Stomach (tissue), 4 donors: ENCODE results near the gene ITSN2.

ENCODE experiments used
- POLR2A ChIP-seq, 4 donors: fragments of 450-650 bp; IDR thresholded peaks; one replicate each; pipeline ENCODE4 v1.6.1; 2016; ENCODE audit warnings: antibody characterized with exemption in 4 of 4, control low read depth in 2 of 4, mild to moderate bottlenecking in 1 of 4, moderate library complexity in 1 of 4
- POLR2AphosphoS5 ChIP-seq, 3 donors: sonication (generic); formaldehyde crosslinking; IDR thresholded peaks; one replicate each; pipeline ENCODE4 v1.6.1; 2016; ENCODE audit warnings: antibody characterized with exemption in 3 of 3
- TF ChIP-seq, protein P1 (sequence below), 7 experiments: fragments of 450-650 bp in 4 of 7; fragments of 200-600 bp in 3 of 7; sonication (generic) in 3 of 7; IDR thresholded peaks; one replicate each; pipeline ENCODE4 v1.5.1; 2016 to 2019; ENCODE audit warnings: antibody characterized with exemption in 7 of 7, control low read depth in 2 of 7, mild to moderate bottlenecking in 1 of 7

DNA sequence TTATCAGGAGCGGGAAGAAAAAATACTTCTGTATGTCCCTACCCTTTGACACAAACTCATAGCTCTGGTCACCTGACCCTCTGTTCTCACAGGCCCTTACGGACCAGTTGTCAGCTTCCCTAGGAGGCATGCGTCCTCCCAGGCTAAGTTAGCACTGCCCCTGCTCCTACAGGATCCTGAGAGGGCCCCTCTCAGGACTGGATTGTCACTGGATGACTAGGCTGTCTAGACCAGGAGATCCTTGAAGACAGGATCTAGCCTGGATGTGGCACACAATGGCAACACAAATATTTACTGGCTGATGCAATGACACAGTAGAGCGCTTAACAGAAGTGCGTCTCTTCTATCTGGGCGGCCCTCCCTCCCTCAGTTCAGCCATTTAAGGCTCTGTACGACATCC is 177.8 kb downstream of the ITSN2 start:
- TF ChIP-seq, protein P1, sequence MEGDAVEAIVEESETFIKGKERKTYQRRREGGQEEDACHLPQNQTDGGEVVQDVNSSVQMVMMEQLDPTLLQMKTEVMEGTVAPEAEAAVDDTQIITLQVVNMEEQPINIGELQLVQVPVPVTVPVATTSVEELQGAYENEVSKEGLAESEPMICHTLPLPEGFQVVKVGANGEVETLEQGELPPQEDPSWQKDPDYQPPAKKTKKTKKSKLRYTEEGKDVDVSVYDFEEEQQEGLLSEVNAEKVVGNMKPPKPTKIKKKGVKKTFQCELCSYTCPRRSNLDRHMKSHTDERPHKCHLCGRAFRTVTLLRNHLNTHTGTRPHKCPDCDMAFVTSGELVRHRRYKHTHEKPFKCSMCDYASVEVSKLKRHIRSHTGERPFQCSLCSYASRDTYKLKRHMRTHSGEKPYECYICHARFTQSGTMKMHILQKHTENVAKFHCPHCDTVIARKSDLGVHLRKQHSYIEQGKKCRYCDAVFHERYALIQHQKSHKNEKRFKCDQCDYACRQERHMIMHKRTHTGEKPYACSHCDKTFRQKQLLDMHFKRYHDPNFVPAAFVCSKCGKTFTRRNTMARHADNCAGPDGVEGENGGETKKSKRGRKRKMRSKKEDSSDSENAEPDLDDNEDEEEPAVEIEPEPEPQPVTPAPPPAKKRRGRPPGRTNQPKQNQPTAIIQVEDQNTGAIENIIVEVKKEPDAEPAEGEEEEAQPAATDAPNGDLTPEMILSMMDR (IDR thresholded peaks at IDR 0.05), result no peak
- no peak for TF ChIP-seq POLR2AphosphoS5 (IDR thresholded peaks at IDR 0.05)
- TF ChIP-seq POLR2A (IDR thresholded peaks at IDR 0.05), result no peak
